SU-DHL-6 (cell line): ENCODE data around the gene PGAP3.

ENCODE experiments used
- H2AFZ ChIP-seq: fragments of 200-600 bp; sonication (generic); 2 replicates; pipeline ENCODE4 v1.6.1; 2014; ENCODE audit warnings: low read depth, mild to moderate bottlenecking, moderate library complexity, mixed read lengths, antibody characterized with exemption, low read length; ENCODE audit not compliant: severe bottlenecking
- H3F3A ChIP-seq: fragments of 200-600 bp; shearing (Covaris generic); 2 replicates; pipeline ENCODE4 v1.6.0; 2016; ENCODE audit warnings: antibody characterized with exemption, mild to moderate bottlenecking; ENCODE audit not compliant: insufficient read depth
- H3K27ac ChIP-seq: fragments of 200-600 bp; sonication (generic); 2 replicates; pipeline ENCODE4 v1.5.1; 2016; ENCODE audit warnings: low read depth, mild to moderate bottlenecking, low read length, moderate library complexity, mixed read lengths
- H3K27me3 ChIP-seq: fragments of 200-600 bp; sonication (generic), shearing (Covaris generic); 2 replicates; pipeline ENCODE4 v1.6.0; 2014; ENCODE audit warnings: mild to moderate bottlenecking, low read length
- H3K36me3 ChIP-seq: fragments of 200-600 bp; sonication (generic); 2 replicates; pipeline ENCODE4 v1.6.1; 2014; ENCODE audit warnings: mild to moderate bottlenecking, low read length, mixed read lengths
- H3K4me2 ChIP-seq: fragments of 300-600, 200-600 bp; shearing (Covaris generic), sonication (generic); 2 replicates; pipeline ENCODE4 v1.6.0; 2014; ENCODE audit warnings: low read length, low read depth, mild to moderate bottlenecking; ENCODE audit not compliant: poor library complexity, severe bottlenecking
- H3K4me3 ChIP-seq: fragments of 200-600 bp; sonication (generic); 2 replicates; pipeline ENCODE4 v1.5.1; 2014; ENCODE audit warnings: antibody characterized with exemption, low read length, mild to moderate bottlenecking, mixed read lengths; ENCODE audit not compliant: insufficient read depth, poor library complexity, severe bottlenecking
- H3K79me2 ChIP-seq: fragments of 200-600 bp; sonication (generic); 2 replicates; pipeline ENCODE4 v1.6.1; 2014; ENCODE audit warnings: mild to moderate bottlenecking, low read length, moderate library complexity; ENCODE audit not compliant: insufficient read depth
- H3K9ac ChIP-seq: fragments of 200-600 bp; sonication (generic); 2 replicates; pipeline ENCODE4 v1.7.0; 2014; ENCODE audit warnings: mild to moderate bottlenecking, low read length
- H3K9me2 ChIP-seq: fragments of 200-600 bp; sonication (generic); replicated peaks from 2 replicates; pipeline ENCODE4 v1.6.1; 2014; ENCODE audit warnings: low read length; ENCODE audit not compliant: insufficient read depth
- H3K9me3 ChIP-seq: fragments of 200-600 bp; sonication (generic); 2 replicates; pipeline ENCODE4 v1.6.1; 2014; ENCODE audit warnings: low read length, mixed read lengths; ENCODE audit not compliant: insufficient read depth
- H4K20me1 ChIP-seq: fragments of 200-600 bp; sonication (generic); 2 replicates; pipeline ENCODE4 v1.6.1; 2014; ENCODE audit warnings: low read depth, mild to moderate bottlenecking, antibody characterized with exemption, low read length, moderate library complexity, mixed read lengths
- EZH2phosphoT487 ChIP-seq: fragments of 200-600 bp; sonication (generic), shearing (Covaris generic); conservative IDR thresholded peaks from 2 replicates; pipeline ENCODE4 v1.6.1; 2018; ENCODE audit warnings: mild to moderate bottlenecking, antibody characterized with exemption, low read length, moderate library complexity, mixed read lengths
- TF ChIP-seq, protein P1 (sequence below): fragments of 200-600 bp; sonication (generic); IDR thresholded peaks from one replicate; pipeline ENCODE4 v1.5.1; 2017; ENCODE audit warnings: antibody characterized with exemption, mild to moderate bottlenecking, low read length, moderate library complexity; ENCODE audit not compliant: insufficient read depth, poor library complexity, severe bottlenecking

PGAP3 gene

DNA sequence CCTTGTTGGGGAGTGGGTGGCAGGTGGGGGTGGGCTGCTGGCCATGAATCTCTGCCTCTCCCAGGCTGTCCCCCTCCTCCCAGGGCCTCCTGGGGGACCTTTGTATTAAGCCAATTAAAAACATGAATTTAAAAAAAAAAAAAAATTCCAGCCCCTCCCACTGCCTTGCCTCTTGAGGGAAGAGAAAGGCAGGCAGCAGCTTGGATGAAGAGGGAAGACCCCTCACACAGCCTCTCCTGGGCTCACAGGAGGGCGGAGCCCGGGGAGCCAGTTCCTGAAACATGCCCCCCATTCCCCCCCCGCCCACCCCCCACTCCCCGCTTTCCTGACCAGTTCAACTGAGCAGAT, 24.5 kb downstream of the PGAP3 start:
- Histone ChIP-seq H3K9me3 (no peaks in the 10 kb centered on the region), H3K4me3 (no peak overlapping the region), H3K9me2 (no peaks in the 10 kb centered on the region), H3K9ac (no peak overlapping the region), H4K20me1 (no peaks in the 10 kb centered on the region), H3K4me2 (no peak overlapping the region), H3K79me2 (no peaks in the 10 kb centered on the region), H3F3A (no peaks in the 10 kb centered on the region), H3K27ac (no peak overlapping the region), H3K36me3 (no peaks in the 10 kb centered on the region), H3K27me3 (no peaks in the 10 kb centered on the region), H2AFZ (no peak overlapping the region)
- TF ChIP-seq, protein P1, sequence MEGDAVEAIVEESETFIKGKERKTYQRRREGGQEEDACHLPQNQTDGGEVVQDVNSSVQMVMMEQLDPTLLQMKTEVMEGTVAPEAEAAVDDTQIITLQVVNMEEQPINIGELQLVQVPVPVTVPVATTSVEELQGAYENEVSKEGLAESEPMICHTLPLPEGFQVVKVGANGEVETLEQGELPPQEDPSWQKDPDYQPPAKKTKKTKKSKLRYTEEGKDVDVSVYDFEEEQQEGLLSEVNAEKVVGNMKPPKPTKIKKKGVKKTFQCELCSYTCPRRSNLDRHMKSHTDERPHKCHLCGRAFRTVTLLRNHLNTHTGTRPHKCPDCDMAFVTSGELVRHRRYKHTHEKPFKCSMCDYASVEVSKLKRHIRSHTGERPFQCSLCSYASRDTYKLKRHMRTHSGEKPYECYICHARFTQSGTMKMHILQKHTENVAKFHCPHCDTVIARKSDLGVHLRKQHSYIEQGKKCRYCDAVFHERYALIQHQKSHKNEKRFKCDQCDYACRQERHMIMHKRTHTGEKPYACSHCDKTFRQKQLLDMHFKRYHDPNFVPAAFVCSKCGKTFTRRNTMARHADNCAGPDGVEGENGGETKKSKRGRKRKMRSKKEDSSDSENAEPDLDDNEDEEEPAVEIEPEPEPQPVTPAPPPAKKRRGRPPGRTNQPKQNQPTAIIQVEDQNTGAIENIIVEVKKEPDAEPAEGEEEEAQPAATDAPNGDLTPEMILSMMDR: no peak
- TF ChIP-seq EZH2phosphoT487: no peak

DNA sequence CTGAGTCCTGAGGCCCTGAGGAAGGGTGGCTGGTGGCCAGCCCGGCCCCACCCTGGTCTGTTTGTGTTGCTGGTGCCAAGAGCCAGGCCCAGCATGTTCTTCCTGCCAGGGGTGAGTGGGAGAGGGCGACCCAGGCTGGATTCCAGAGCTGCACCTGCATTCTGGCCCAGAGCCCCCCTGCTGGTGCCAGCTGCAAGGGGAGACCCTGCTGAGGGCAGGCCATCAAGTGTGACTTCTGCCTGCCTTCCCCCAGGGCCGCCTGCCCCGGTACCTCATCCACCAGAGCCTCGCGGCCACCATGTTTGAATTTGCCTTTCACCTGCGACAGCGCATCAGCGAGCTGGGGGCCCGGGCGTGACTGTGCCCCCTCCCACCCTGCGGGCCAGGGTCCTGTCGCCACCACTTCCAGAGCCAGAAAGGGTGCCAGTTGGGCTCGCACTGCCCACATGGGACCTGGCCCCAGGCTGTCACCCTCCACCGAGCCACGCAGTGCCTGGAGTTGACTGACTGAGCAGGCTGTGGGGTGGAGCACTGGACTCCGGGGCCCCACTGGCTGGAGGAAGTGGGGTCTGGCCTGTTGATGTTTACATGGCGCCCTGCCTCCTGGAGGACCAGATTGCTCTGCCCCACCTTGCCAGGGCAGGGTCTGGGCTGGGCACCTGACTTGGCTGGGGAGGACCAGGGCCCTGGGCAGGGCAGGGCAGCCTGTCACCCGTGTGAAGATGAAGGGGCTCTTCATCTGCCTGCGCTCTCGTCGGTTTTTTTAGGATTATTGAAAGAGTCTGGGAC, 25.1 kb downstream of the PGAP3 start:
- H4K20me1 ChIP-seq: no peaks in the 10 kb centered on the region
- H3K9me3 ChIP-seq: no peaks in the 10 kb centered on the region
- no peaks in the 10 kb centered on the region for H3F3A ChIP-seq
- H3K9ac ChIP-seq: no peak overlapping the region
- no peak for TF ChIP-seq EZH2phosphoT487
- TF ChIP-seq, protein P1: no peak
- H3K4me3 ChIP-seq: no peak overlapping the region
- no peaks in the 10 kb centered on the region for H3K79me2 ChIP-seq
- no peak overlapping the region for H2AFZ ChIP-seq
- no peak overlapping the region for H3K27ac ChIP-seq
- no peaks in the 10 kb centered on the region for H3K9me2 ChIP-seq
- H3K36me3 ChIP-seq: no peaks in the 10 kb centered on the region
- H3K27me3 ChIP-seq: no peaks in the 10 kb centered on the region
- no peak overlapping the region for H3K4me2 ChIP-seq

DNA sequence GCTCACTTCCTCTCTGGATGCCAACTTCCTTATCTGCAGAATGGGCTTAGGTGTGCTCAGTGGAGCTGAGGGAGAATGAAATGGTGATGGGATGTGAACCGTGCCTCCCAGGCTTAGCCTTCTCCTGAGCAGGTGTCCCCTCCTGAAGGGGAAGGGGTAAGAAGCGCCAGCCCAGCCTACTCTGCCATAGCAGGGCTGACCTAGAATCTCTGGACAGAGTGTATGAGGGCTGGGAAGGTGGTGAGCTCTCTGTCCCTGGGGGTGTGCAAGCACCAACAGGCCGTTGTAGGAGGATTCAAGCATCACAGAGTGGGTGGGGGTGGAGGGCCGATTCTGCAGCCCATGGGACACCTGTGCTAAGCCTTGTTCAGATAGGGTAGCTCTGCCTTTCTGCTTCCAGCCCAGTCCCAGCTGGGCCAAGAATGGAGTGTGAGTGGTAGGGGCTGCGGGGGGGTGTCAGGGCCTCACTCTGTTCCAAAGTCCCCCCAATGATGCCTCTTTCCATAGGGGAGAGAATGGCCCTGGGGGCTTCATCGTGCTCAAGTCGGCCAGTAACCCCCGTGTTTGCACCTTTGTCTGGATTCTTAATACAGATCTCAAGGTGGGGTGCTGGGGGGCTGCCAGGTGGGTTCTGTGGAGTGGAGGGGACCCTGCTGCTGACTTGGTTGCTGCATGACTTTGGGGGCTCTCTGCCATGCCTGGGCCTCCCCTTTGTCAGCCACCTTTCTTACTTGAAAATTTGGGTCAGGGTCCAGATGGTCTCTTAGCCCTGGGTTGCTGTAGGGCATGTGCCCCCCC, 25.9 kb downstream of the PGAP3 start:
- no peak overlapping the region for H2AFZ ChIP-seq
- no peaks in the 10 kb centered on the region for H3K79me2 ChIP-seq
- H3K4me3 ChIP-seq: no peak overlapping the region
- H3F3A ChIP-seq: no peaks in the 10 kb centered on the region
- no peaks in the 10 kb centered on the region for H3K9me3 ChIP-seq
- no peak overlapping the region for H3K4me2 ChIP-seq
- no peak overlapping the region for H3K9ac ChIP-seq
- no peaks in the 10 kb centered on the region for H3K36me3 ChIP-seq
- H4K20me1 ChIP-seq: no peaks in the 10 kb centered on the region
- H3K27me3 ChIP-seq: no peaks in the 10 kb centered on the region
- TF ChIP-seq, protein P1: no peak
- no peak for TF ChIP-seq EZH2phosphoT487
- H3K27ac ChIP-seq: no peak overlapping the region
- no peaks in the 10 kb centered on the region for H3K9me2 ChIP-seq
